Osteoblast (primary cell): Measurements from ENCODE around the gene EPS8L2. TPM values are rescaled to one million over a fixed set of nuclear protein-coding genes. Genes with fewer than 3 reads are reported as not detected.
A peak's percentile ranks its signal among the peaks of the same experiment; 100 is the strongest.
"Not testable (repeated sequence)": the region's sequence is repeated elsewhere in the genome, so short reads cannot be mapped to it uniquely, and the experiment has no call there.

Experiments
- DNase-seq: peaks from one replicate; pipeline ENCODE4 v3.0.0; 2011; ENCODE audit warnings: low spot score, mixed read lengths; ENCODE audit not compliant: insufficient read length; ENCODE audit errors: missing footprints
- H2AFZ ChIP-seq: 2 replicates; pipeline ENCODE4 v1.6.0; 2011; ENCODE audit warnings: mild to moderate bottlenecking, low read length
- H3K27ac ChIP-seq: 2 replicates; pipeline ENCODE4 v1.5.1; 2011; ENCODE audit warnings: mild to moderate bottlenecking, low read depth, low read length, moderate library complexity
- H3K27me3 ChIP-seq: 2 replicates; pipeline ENCODE4 v1.6.0; 2012; ENCODE audit warnings: mild to moderate bottlenecking, control low read depth, inconsistent platforms, low read length, moderate library complexity; ENCODE audit not compliant: insufficient read depth
- H3K36me3 ChIP-seq: 2 replicates; pipeline ENCODE4 v1.5.1; 2011; ENCODE audit warnings: mild to moderate bottlenecking, low read length, control low read depth, moderate library complexity; ENCODE audit not compliant: insufficient read depth
- H3K4me1 ChIP-seq: 2 replicates; pipeline ENCODE4 v1.5.1; 2011; ENCODE audit warnings: mild to moderate bottlenecking, low read length, control low read depth, moderate library complexity; ENCODE audit not compliant: insufficient read depth
- H3K4me2 ChIP-seq: 2 replicates; pipeline ENCODE4 v1.6.0; 2011; ENCODE audit warnings: mild to moderate bottlenecking, low read length; ENCODE audit not compliant: insufficient read depth
- H3K4me3 ChIP-seq: fragments of 200-600 bp; sonication (generic); 3 replicates; pipeline ENCODE4 v1.5.1; 2012; ENCODE audit warnings: mild to moderate bottlenecking, low read length, inconsistent platforms; ENCODE audit not compliant: insufficient read depth
- H3K79me2 ChIP-seq: 2 replicates; pipeline ENCODE4 v1.6.0; 2012; ENCODE audit warnings: mild to moderate bottlenecking, low read length, control low read depth, inconsistent platforms; ENCODE audit not compliant: insufficient read depth
- H3K9me3 ChIP-seq: 2 replicates; pipeline ENCODE4 v1.5.1; 2011; ENCODE audit warnings: low read depth, low read length, control low read depth
- H4K20me1 ChIP-seq: 2 replicates; pipeline ENCODE4 v1.6.0; 2012; ENCODE audit warnings: mild to moderate bottlenecking, low read length, control low read depth; ENCODE audit not compliant: insufficient read depth
- CTCF ChIP-seq: IDR thresholded peaks from 2 replicates; pipeline ENCODE4 v1.5.1; 2011; ENCODE audit warnings: mild to moderate bottlenecking, low read depth, low read length, moderate library complexity; ENCODE audit errors: extremely low read depth
- total RNA-seq: library from RNA; depleted of rRNA; stranded (reverse); fragments of >200 nt; gene quantifications from 2 replicates; pipeline ENCODE4 v1.2.3, GENCODE V29; 2012

The EPS8L2 gene
- total RNA-seq, 1 donor = 29.7 TPM

GRCh38 chr11:727859-728748 lies 22.1 kb downstream of the EPS8L2 start:
- Histone ChIP-seq H3K4me1 (peaks cover 18% of the 10 kb centered on the region), H3K36me3 (no peaks in the 10 kb centered on the region), H3K79me2 (no peaks in the 10 kb centered on the region), H2AFZ (no peak overlapping the region), H3K27me3 (peaks cover 8% of the 10 kb centered on the region), H3K4me3 (no peak overlapping the region), H3K27ac (peak overlapping the region; percentile 44), H3K9me3 (no peaks in the 10 kb centered on the region), H4K20me1 (no peaks in the 10 kb centered on the region), H3K4me2 (peak overlapping the region; percentile 46)
- DNase-seq = peak; percentile 100
- TF ChIP-seq CTCF = peak; percentile 87

- TF ChIP-seq CTCF = no peak
- no peaks in the 10 kb centered on the region for H4K20me1 ChIP-seq
- no peak overlapping the region for H3K4me2 ChIP-seq
- H3K79me2 ChIP-seq = no peaks in the 10 kb centered on the region
- H2AFZ ChIP-seq = no peak overlapping the region
- no peaks in the 10 kb centered on the region for H3K9me3 ChIP-seq
- H3K4me1 ChIP-seq = peaks cover 18% of the 10 kb centered on the region
- H3K27ac ChIP-seq = no peak overlapping the region
- no peak overlapping the region for H3K4me3 ChIP-seq
- H3K36me3 ChIP-seq = no peaks in the 10 kb centered on the region
- H3K27me3 ChIP-seq = peaks cover 9% of the 10 kb centered on the region
- DNase-seq = peak; percentile 67
Observed at GRCh38 chr11:728901-729491, 23.0 kb downstream of the EPS8L2 start.

GRCh38 chr11:729492-730074 lies 23.6 kb downstream of the EPS8L2 start:
- no peak for TF ChIP-seq CTCF
- Histone ChIP-seq H3K79me2 (no peaks in the 10 kb centered on the region), H3K4me3 (no peak overlapping the region), H3K36me3 (no peaks in the 10 kb centered on the region), H3K27me3 (peaks cover 9% of the 10 kb centered on the region), H3K27ac (no peak overlapping the region), H3K9me3 (no peaks in the 10 kb centered on the region), H3K4me2 (no peak overlapping the region), H2AFZ (no peak overlapping the region), H3K4me1 (peaks cover 18% of the 10 kb centered on the region), H4K20me1 (no peaks in the 10 kb centered on the region)
- DNase-seq = peak; percentile 54

DNA sequence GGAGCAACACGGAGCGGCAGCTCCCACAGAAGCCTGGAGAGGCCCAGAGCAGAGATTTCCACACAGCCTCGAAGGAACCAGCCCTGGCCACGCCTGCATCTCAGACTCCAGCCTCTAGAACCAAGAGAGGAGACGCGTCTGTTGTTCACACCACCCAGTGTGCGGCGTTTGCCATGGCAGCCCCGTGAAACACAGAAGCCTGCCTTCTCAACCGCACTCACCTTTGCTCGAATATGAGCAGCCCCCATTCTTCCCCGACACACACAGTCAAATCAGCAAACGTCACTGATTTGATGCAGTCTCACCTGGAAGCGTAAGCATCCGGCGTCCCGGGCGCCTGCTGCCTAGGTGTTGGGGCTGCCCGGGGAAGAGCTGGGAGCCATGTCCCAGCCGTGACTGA lies 27.0 kb downstream of the EPS8L2 start:
- Histone ChIP-seq H3K9me3 (no peaks in the 10 kb centered on the region), H3K4me3 (no peak overlapping the region), H3K36me3 (no peaks in the 10 kb centered on the region), H2AFZ (no peak overlapping the region), H3K27me3 (peaks cover 14% of the 10 kb centered on the region), H4K20me1 (no peaks in the 10 kb centered on the region), H3K4me2 (no peak overlapping the region), H3K79me2 (no peaks in the 10 kb centered on the region), H3K27ac (no peak overlapping the region), H3K4me1 (peaks cover 11% of the 10 kb centered on the region)
- DNase-seq = peak; percentile 70
- TF ChIP-seq CTCF = no peak

DNA sequence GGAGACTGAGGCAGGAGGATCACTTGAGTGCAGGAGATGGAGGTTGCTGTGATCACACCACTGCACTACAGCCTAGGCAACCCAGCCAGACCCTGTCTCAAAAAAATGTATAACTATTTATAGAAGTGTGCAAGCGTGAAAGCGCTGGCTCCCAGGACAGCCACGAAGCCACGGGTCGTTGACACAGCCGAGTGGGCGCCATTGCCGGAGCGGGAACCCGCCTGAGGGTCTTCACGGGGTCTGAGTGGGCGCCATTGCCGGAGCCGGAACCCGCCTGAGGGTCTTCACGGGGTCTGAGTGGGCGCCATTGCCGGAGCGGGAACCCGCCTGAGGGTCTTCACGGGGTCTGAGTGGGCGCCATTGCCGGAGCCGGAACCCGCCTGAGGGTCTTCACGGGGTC lies 28.5 kb downstream of the EPS8L2 start:
- peak; percentile 22 for DNase-seq
- H3K4me3 ChIP-seq, H3K27ac ChIP-seq: not testable (repeated sequence)

More for the DNA sequence above, 28.5 kb downstream of the EPS8L2 start:
- H3K36me3 ChIP-seq, H4K20me1 ChIP-seq, H3K9me3 ChIP-seq, H3K79me2 ChIP-seq, H3K4me2 ChIP-seq, H2AFZ ChIP-seq, H3K4me1 ChIP-seq: not testable (repeated sequence)
- H3K27me3 ChIP-seq = peaks cover 15% of the 10 kb centered on the region
